ENCODE data around the gene SLBP.

The SLBP gene

GRCh38 chr4:1683736-1684505 is 28.2 kb downstream of the SLBP start, which contains the start of gene FAM53A:
Gene FAM53A, minus strand, starts transcription at chr4:1684313. Its CDS starts 15,572 bp downstream, at chr4:1668741.
- TF ChIP-seq EP300 (IDR thresholded peaks at IDR 0.05; ENCODE audit: borderline replicate concordance) (no peak), ZBTB7A (IDR thresholded peaks at IDR 0.05; ENCODE audit: low read depth) (0 out of 2 replicates have a peak, but pooled peaks have one; percentile 45), MAX (IDR thresholded peaks at IDR 0.05) (peak; percentile 92), RAD21 (IDR thresholded peaks at IDR 0.05; ENCODE audit: low read depth) (no peak)

GRCh38 chr4:1683261-1683735 is 28.8 kb downstream of the SLBP start:
- TF ChIP-seq YY1 (IDR thresholded peaks at IDR 0.05; ENCODE audit: low read depth): no peak
- no peak for TF ChIP-seq CEBPB (IDR thresholded peaks at IDR 0.05)
- no peak for TF ChIP-seq MAX (IDR thresholded peaks at IDR 0.05)
- no peak for TF ChIP-seq TEAD4 (IDR thresholded peaks at IDR 0.05)
- no peak for TF ChIP-seq NFIC (IDR thresholded peaks at IDR 0.05)
- no peak for TF ChIP-seq REST (IDR thresholded peaks at IDR 0.05; ENCODE audit: low read depth)
- no peak for TF ChIP-seq EGR1 (IDR thresholded peaks at IDR 0.05)
- no peak for TF ChIP-seq EP300 (IDR thresholded peaks at IDR 0.05; ENCODE audit: borderline replicate concordance)
- TF ChIP-seq ZBTB7A (IDR thresholded peaks at IDR 0.05; ENCODE audit: low read depth): no peak
- no peak for TF ChIP-seq RAD21 (IDR thresholded peaks at IDR 0.05; ENCODE audit: low read depth)
- no peak for TF ChIP-seq TAF1 (IDR thresholded peaks at IDR 0.05; ENCODE audit: low read depth)
- no peak for TF ChIP-seq TCF12 (IDR thresholded peaks at IDR 0.05; ENCODE audit: low read depth)

- TF ChIP-seq TEAD4 (IDR thresholded peaks at IDR 0.05) (no peak), FOXM1 (IDR thresholded peaks at IDR 0.05; ENCODE audit: borderline replicate concordance, low read depth) (no peak), CREB1 (IDR thresholded peaks at IDR 0.05; ENCODE audit: low read depth) (no peak), CEBPB (IDR thresholded peaks at IDR 0.05) (no peak), MAX (IDR thresholded peaks at IDR 0.05) (no peak), REST (IDR thresholded peaks at IDR 0.05; ENCODE audit: low read depth) (no peak), EP300 (IDR thresholded peaks at IDR 0.05; ENCODE audit: borderline replicate concordance) (no peak), TAF1 (IDR thresholded peaks at IDR 0.05; ENCODE audit: low read depth) (no peak), USF1 (IDR thresholded peaks at IDR 0.05) (no peak)
Observed at GRCh38 chr4:1682860-1683259, 29.3 kb downstream of the SLBP start.

GRCh38 chr4:1678244-1678643 is 33.9 kb downstream of the SLBP start:
- TF ChIP-seq ZBTB7A (IDR thresholded peaks at IDR 0.05; ENCODE audit: low read depth): no peak
- TF ChIP-seq RAD21 (IDR thresholded peaks at IDR 0.05; ENCODE audit: low read depth): no peak
- no peak for TF ChIP-seq EP300 (IDR thresholded peaks at IDR 0.05; ENCODE audit: borderline replicate concordance)
- no peak for TF ChIP-seq YY1 (IDR thresholded peaks at IDR 0.05; ENCODE audit: low read depth)
- no peak for TF ChIP-seq EGR1 (IDR thresholded peaks at IDR 0.05)
- no peak for TF ChIP-seq NFIC (IDR thresholded peaks at IDR 0.05)
- no peak for TF ChIP-seq TAF1 (IDR thresholded peaks at IDR 0.05; ENCODE audit: low read depth)
- TF ChIP-seq USF1 (IDR thresholded peaks at IDR 0.05): no peak
- TF ChIP-seq FOXM1 (IDR thresholded peaks at IDR 0.05; ENCODE audit: borderline replicate concordance, low read depth): no peak
- TF ChIP-seq MAX (IDR thresholded peaks at IDR 0.05): no peak
- no peak for TF ChIP-seq TCF12 (IDR thresholded peaks at IDR 0.05; ENCODE audit: low read depth)
- TF ChIP-seq CREB1 (IDR thresholded peaks at IDR 0.05; ENCODE audit: low read depth): no peak
- TF ChIP-seq CEBPB (IDR thresholded peaks at IDR 0.05): no peak
- no peak for TF ChIP-seq REST (IDR thresholded peaks at IDR 0.05; ENCODE audit: low read depth)
- no peak for TF ChIP-seq TEAD4 (IDR thresholded peaks at IDR 0.05)

Data from Ishikawa (cell line).